ENCODE measurements around the gene AUTS2.

Gene AUTS2

DNA sequence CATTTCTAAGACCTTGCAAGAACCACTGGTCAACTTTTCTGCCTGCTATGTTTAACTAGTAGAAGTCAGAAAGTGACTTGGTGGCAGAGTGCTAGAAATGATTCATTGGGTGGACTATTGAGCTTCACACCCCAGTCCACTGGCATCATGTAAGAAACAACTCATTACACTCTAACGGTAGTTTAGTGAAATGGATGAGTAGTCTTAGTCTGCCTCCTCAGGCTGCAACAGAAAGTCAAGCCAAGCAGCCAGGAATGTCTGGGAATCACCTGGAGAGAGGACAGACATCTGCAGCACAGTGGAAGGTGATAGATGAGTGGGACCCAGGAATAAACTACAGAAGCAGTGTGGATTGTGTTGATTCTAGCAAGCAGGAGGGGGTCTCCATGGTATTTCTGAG lies 125.4 kb downstream of the AUTS2 start:
- DNase-seq (ENCODE audit: low read depth) = no peak

DNA sequence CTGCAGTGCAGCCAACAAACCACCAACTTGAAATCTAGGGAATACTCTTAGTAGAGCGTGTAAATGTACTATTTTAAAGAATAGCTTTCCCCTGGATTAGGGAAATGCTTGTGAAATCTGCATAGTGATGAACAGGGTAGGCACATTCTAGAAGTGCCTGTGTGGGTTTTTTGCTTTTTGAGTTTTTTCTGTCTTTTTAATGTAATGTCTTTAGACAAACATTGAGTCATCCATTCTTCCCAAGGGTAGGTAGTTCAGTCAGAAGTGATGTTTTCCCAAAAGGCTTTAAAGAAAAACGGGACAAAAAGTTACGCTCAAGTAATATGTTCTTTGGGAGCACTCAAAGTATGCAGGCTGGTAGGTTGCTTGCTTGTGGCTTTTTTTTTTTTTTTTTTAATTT lies 130.0 kb downstream of the AUTS2 start:
- no peak for DNase-seq (ENCODE audit: low read depth)

DNA sequence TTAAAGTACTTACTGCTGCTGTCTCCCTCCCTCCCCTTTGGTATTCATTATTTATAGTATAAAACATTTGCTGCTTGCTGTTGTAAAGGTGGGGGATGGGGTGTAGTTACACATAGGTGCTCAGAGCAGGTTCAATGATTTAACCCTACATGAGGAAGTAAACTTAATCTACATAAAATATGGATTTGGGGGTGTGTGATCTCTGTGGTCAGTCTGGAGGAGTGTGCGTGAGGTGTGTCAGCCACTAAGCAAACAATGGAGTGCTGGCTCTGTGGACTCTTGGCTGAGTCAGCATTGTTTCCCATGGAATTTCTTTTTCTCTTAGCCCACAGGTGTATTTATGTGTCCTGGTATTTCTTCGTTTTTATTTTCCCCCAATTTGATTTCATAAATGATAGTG lies 133.9 kb downstream of the AUTS2 start:
- DNase-seq (ENCODE audit: low read depth) = no peak

DNA sequence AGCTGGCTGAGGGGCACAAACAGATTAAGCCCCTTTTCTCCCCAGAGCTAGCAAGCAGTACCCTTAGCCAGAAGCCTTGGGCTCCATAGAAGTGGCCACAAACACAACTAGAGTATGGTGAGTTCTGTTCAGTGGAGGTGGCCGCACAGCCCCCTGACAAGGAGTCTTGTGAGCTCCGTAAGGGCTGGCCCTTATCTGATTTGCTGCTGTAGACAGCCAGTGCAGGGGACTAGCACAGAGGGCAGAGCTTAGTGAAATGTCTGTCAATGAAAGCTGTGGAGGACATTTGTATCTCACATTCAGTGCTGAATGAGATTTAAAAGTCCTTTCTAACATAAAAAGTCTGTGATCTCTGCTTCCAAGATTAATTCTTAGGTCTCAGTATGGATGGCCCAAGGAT lies 137.3 kb downstream of the AUTS2 start:
- no peak for DNase-seq (ENCODE audit: low read depth)

DNA sequence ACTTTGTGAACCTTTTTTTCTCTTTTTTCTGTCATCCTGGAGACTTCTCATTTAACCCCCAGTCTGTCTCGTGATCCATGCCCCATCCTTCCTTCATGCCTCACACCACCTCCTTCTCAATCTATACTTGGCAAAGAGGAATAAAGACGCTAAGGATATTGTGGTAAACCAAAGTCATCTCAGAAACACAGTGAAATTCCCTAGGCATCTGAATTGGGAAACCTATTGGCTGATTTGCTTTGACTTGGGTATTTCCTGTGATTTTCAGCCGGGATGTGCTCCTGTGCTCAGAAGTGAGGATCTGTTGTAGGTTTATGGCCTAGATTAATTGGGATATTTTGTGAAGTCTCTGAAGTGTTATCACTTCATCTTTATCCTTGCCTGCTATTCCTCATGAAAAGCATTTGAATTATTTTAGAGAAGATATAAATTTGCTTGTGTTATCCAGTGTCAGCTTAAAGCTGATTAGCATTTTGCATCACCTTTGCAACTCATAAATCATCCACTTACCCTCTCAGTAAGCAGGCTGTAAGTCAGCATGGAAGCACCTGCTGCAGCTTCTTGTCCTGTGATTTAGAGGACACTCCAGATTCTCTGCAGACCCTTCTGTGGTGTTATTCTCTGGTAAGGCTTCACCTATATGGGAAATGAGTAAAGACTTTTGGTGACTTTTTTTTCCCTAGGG lies 138.0 kb downstream of the AUTS2 start:
- no peak for DNase-seq (ENCODE audit: low read depth)

DNA sequence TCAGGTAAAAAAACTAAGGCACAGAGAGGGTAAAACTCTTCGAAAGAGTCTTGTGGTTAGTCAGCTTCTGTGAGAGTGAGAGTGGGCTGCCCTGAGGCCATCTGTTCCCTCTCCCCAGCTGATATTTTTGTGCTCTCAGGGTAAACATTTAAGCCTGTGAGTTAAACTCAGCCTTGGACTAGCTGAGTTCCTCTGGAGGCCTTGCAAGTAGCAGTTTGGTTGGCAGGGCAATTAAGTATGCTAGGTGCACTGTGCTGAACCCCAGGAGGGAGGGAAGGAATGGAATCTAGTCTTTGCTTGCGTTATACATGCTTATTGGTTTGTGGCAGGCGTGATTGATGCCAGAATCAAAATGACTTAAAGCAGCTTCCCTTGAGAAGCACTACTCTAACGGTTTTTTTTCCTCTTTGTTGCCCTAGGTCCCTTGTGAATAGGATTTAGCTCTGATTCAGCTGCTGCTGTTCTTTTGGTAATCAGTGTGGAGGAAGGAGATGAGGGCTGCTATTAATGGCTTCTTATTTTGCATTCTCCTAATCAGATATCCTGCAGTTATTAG lies 140.2 kb downstream of the AUTS2 start:
- DNase-seq (ENCODE audit: low read depth) = no peak

DNA sequence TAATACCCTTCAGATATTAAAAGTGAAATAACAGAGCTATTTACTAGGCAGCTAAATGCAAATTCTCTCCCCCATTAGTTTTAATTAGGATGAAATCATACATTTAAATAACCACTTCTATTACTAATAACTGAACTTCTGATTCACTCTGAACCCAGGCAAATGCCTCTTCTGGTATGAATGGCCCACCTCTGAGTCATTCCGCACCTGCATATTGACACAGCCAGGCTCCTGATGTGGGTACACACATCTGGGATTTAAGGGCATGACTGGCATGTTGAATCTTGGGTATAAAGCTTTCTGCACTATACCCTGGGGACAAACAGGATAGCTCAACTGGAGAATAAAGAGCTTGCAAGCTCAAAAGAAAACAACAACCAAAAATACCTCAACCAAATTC lies 140.9 kb downstream of the AUTS2 start:
- DNase-seq (ENCODE audit: low read depth) = no peak

DNA sequence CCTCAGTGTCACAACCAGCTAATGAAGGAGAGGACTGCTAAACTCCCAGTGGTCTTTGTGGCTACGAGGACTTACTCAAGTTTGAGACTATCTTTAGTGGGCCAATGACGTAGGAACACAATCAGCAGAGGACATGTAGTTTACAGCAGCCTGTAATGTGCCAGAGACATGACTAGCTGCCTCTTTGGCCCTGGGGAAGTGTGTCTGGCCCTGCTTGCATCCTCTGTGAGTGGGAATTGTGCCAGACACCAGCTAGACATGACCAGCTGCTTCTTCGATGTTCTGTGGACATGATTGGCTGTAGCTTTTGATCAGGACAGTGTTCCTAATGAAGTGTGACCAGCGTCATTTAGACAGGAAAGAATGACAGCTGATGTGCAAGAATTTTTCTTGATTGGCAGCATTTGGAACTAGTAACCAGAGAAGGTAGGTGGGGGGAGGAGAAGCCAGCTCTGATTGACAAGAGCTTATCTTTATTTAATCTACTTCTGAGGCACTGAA lies 141.7 kb downstream of the AUTS2 start:
- no peak for DNase-seq (ENCODE audit: low read depth)

DNA sequence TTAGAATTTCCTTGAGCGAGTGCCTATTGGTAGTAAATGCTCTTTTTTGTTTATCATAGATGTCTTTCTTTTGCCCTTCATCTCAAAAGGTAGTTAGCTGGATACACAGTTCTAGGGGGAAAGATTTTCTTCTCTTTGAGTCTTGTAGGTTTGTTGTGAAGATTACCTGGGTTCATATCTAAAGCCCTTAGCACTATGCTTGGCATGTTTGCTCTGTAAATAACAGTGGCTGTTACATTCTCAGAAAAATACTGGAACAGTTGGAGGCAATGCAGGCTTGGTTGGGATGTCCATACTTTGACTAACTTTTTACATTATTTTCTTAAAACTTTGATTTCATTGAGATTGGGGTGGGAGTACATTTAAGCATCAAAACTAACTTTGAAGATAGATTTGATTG lies 144.0 kb downstream of the AUTS2 start:
- DNase-seq (ENCODE audit: low read depth) = no peak

DNA sequence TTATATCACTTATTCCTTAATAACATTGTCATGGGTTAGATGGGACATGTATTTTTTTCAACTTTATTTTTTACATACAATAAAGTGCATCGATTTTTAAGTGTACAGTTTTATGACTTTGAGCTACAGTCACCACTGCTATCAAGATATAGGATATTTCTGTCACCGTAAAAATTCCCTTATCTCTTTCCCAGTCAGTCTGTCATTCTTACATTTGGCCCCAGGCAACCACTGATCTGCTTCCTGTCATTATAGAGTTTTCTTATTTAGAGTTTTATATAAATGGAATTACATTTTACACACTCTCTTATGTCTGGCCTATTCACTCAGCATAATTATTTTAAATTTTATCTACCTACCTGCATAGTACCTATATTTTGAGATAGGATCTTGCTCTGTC lies 145.2 kb downstream of the AUTS2 start:
- no peak for DNase-seq (ENCODE audit: low read depth)

DNA sequence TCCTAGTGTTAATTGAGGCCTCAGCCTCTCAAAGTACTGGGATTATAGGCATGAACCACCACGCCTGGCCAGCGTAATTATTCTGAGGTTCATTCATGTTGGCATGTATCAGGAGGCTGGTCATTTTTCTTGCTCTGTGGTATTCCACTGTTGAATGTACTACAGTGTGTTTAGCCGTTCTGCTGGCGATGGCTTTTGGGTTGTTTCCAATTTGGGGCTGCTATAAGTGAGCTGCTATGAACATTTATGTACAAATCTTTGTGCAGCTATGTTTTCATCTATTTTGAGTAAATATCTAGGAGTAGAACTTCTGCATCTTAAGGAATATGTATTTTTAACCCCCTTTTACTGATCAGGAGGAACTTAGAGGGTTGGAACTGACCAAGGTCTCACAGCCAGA lies 145.8 kb downstream of the AUTS2 start:
- no peak for DNase-seq (ENCODE audit: low read depth)

DNA sequence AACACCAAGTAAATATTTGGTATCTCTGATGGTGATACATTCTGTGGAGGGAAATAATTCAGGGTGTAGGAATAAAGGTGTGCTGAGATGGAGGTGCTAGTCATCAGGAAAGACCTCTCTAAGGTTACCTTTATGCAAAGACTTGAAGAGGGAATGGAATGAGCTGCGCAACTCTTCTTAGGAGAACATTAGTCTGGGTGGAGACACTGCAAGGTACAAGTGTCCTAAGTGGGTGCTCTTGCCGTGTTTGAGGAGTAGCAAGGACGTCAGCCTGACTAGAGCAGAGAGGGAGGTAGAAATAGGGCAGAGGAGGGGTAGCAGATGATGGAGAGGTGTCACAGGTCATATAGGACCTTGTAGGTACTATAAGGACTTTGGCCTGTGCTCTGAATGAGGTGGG lies 148.1 kb downstream of the AUTS2 start:
- DNase-seq (ENCODE audit: low read depth) = no peak

DNA sequence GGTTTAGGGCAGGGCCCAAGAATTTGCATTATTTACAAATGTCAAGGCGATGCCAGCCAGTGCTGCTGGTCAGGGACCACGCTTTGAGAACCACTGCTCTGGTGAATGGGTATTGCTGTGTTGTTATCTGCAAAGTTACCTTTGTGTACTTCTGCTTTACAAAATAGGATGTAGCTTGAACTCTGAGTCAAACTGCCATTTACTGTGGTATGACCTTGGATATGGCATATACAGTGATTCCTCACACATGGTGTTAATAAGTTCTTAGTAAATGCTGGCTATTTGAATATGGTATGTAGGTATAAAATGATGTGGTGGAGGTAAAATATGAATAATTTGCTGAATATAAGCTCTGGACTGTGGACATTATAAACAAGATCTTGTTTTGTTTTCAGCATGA lies 148.9 kb downstream of the AUTS2 start:
- no peak for DNase-seq (ENCODE audit: low read depth)

DNA sequence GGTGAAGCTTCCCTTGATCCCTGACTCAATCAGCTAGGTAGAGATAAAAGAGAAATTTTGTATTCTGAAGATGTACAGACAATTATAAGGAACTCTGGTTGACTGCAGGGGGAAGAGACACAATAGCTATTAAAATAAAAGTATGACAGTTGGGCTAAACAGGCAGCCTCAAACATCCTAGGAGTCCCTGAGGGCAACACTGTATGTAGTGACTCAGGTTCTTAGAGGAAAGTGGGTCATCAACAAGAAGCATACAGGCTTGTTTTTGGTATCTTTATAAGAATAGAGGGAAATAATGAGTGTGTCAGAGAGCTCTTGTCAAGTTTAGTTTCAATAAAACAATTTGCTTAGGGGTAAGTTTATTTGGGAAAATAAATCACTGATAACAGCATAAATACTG lies 150.3 kb downstream of the AUTS2 start:
- no peak for DNase-seq (ENCODE audit: low read depth)

DNA sequence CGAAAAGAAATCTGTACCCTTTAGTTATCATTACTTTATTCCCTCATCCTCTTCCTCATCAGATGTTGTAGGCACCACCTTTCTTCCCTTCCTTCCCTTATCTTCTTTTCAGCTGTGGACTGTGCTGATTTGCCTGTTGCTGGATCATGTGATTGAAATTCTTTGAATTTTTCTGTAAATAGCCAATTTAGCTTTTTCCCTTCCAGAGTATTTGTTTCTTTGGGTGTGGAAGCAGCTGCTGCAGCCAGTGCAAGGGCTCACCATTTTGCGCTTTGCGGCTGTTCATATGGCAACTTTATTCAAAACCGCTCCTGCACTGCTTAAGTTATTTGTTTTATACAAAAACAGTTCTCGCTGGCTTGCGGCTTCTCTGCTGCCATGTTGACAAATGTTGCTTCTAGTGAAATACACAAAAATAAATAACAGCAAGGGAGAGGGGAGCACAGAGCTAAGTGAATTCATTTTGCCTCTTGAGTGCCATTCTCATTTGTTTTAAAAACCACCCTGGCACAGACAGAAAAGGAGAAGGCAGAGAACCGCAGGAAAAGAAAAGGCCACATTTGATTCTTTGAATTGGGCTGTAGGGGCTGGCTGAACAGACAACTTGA lies 151.2 kb downstream of the AUTS2 start:
- no peak for DNase-seq (ENCODE audit: low read depth)

DNA sequence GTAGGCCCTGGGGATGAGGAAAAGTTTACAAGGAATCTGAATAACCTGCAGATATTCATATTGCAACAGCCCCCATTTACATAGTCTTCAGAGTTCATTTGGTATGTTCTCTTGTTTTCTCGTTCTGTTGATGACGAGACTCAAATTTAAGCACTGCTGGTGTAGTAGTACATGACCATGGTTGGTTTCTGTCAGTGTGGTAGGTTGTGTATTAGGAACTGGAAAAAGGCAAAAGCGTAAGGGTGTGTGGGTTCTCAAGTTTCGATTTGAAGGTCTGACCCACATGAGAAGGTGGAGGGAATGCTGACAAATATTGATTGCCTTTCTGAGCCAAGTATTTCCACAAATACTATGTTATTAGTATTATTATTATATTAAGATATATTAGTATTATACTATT lies 151.7 kb downstream of the AUTS2 start:
- no peak for DNase-seq (ENCODE audit: low read depth)

DNA sequence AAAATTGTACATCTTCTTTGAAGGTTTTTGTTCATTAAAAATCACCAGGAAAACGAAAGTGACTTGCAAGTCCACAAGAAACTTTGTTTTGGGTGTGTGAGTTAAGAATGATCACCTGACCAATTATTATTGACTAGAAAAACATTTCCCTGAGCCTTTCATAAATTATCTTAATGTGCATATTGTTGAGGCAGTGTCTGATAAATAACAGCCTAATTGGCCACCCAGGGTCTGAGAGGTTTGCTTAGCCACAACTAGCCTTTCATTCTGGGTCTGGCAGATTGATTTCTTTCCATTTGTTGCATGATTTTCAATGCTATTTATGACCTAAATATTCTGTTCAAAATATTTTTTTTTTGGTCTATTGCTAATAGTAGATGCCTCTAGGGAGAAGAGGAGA lies 152.8 kb downstream of the AUTS2 start:
- no peak for DNase-seq (ENCODE audit: low read depth)

DNA sequence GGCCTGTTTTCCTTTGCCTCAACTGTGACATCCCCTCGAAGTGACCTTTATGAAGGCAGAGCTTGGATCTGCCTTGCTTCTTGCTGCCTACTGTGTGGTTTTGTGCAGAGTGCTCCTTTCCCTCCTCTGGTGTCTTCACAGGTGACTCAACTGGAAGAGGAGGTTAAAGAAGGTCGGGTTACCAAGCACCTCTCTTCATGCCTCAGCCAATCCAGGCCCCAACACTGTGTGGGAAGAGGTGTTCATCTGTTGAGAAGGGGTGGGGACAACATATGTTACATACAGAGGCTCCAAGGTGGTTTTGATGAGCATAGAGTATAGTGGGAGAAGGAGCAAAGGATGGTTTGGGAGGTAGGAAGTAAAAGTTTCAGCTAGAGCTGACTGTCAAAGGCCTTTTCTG lies 155.7 kb downstream of the AUTS2 start:
- DNase-seq (ENCODE audit: low read depth) = no peak

DNA sequence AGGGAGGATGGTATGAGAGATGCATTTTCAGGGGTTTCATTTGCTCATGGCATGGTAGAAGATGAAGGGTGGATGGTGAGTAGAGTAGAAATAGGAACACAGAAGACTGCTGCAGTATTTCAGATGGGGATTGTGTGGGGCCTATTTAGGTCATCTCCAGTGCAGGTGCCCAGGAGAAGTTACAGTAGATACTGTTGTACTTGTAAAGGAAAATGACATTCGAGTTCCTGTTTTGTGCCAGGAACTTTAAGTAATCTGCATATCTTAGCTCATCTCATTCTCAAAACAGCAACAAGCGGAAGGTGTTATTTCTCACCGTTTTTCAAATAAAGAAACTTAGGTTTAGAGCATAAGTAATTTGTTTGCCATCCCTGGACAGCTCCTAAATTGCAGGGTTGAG lies 156.2 kb downstream of the AUTS2 start:
- DNase-seq (ENCODE audit: low read depth) = no peak

DNA sequence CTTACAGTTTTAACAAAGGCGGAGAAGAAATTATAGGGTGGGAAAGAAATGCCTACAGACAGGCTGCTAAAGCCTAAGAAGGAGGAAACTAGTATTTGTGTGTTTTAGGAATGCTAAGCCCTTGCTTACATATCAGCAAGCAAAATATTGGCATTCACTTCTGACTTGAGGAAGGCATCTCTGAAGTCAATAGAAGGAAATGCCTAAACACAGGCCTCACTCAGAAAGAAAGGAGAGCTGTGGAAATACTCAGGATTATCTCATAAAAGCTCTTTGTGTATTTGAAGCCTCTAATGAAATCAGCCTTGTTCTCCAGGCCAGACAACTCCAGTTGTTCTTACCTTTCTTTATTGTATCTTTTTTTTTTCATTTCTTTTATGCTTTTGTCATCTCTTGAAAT lies 158.0 kb downstream of the AUTS2 start:
- no peak for DNase-seq (ENCODE audit: low read depth)

DNA sequence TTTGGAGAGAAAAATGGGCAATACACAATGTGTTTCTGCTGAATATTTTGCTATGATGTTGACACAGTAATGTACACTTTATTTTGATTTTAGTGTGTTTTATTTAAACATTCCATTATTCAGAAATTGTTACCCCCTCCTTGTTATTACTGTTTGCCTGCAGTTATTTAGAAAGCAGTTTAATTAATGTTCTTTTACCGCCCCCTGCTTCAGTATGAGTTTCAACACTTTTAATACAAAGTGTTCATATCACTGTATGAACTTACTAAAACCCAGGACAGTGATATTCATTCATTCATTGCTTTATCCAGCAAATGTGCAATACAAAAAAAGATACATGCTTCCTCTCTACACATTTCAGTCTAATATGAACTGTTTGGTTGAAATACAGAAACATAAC lies 159.3 kb downstream of the AUTS2 start:
- no peak for DNase-seq (ENCODE audit: low read depth)

DNA sequence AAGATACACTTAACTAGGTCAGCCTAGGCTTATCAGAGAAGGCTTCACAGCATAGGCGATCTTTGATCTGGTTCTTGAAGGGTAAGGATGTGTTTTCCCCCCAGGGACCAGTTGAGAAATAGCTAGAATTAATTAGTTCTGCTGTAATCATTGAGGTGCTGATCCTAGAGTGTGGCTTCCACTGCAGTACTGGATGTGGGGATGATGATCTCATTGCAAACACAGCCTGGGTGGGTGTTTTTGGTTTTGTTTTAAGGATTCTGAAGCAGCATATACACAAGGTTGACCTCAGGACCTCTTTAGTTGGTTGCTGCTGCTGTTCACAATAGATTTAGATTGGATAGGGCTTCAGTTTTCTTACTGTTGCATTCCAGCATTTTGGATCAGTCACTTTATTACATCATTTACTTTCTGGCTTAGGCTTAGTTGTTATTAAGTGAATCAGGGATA lies 159.7 kb downstream of the AUTS2 start:
- DNase-seq (ENCODE audit: low read depth) = no peak

DNA sequence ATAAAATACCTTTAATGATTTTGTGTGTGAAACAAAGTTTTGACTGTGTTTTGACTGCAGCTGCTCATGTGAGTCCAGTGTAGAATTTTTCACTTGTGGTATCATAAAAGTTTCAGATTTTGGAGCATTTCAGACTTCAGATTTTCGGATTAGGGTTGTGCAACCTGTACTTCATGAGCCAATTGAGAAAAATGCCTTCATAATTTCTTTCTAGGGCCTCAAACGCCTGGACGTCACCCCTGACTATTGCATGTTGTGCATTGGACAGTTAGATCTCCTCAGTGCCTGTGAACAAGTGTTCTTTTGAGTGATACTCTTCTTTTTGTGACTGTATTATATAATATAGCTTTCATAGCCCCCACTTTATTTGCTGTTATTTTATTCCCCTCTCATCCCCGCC lies 161.1 kb downstream of the AUTS2 start:
- DNase-seq (ENCODE audit: low read depth) = no peak

All from ELR (cell line).